ENCODE results near the gene TCTN2.

TCTN2 gene

GRCh38 chr12:123696646-123697045 is 25.7 kb downstream of the TCTN2 start:
- DNase-seq = no peak
- H3K4me1 ChIP-seq = no peaks in the 10 kb centered on the region
- TF ChIP-seq CTCF (IDR thresholded peaks at IDR 0.05; ENCODE audit: low read depth, low read length) = no peak
- no peak overlapping the region for H3K4me3 ChIP-seq (ENCODE audit: low read depth, low read length)
- no peaks in the 10 kb centered on the region for H3K27me3 ChIP-seq
- no peaks in the 10 kb centered on the region for H3K9me3 ChIP-seq
- H3K36me3 ChIP-seq = no peaks in the 10 kb centered on the region

GRCh38 chr12:123705935-123706334 is 35.0 kb downstream of the TCTN2 start:
- Histone ChIP-seq H3K4me3 (ENCODE audit: low read depth, low read length) (no peak overlapping the region), H3K27me3 (no peaks in the 10 kb centered on the region), H3K4me1 (no peaks in the 10 kb centered on the region), H3K9me3 (no peaks in the 10 kb centered on the region), H3K36me3 (peaks cover 3% of the 10 kb centered on the region)
- no peak for TF ChIP-seq CTCF (IDR thresholded peaks at IDR 0.05; ENCODE audit: low read depth, low read length)
- peak; percentile 65 for DNase-seq

DNA sequence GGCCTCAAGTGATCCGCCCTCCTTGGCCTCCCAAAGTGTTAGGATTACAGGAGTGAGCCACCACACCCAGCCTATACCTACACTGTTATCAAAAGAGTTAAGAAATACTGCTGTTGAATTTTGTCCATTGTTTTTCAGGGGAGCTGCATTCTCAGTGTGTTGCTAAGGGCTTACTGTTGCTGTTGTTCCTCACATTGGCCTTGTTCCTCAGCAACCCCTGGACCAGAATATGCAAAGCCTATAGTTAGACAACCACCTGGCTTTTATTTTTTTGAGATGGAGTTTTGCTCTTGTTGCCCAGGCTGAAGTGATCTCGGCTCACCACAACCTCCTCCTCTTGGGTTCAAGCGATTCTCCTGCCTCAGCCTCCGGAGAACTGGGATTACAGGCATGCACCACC is 36.6 kb downstream of the TCTN2 start:
- Histone ChIP-seq H3K9me3 (no peaks in the 10 kb centered on the region), H3K4me3 (ENCODE audit: low read depth, low read length) (no peak overlapping the region), H3K27me3 (no peaks in the 10 kb centered on the region), H3K4me1 (no peaks in the 10 kb centered on the region), H3K36me3 (peaks cover 5% of the 10 kb centered on the region)
- TF ChIP-seq CTCF (IDR thresholded peaks at IDR 0.05; ENCODE audit: low read depth, low read length) = no peak
- no peak for DNase-seq

DNA sequence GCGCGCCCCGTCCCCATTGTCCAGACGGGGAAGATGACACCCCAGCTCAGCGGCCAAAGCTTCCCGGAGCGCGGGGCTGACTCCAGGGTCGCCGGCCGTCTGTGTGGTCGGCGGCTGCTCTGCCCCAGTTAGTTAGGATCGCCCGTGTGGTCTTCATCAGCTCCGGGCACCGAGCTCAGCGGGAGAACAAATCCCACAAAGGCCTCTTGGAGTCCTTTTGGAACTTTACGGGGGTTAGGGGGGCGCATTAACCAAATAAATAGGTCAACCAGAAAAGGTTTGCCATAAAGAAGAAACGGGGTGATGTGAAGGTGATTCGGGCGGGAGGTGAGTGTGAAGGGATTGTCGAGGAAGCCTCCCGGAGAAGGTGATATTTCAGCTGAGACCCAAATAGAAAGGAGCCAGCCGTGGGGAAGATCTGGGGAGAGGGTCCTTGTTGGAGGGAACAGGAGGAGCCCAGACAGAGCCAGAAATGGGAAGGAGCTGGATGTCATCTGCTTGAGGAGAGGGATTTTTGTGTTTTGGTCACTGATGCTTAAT is 41.9 kb downstream of the TCTN2 start:
- H3K4me3 ChIP-seq (ENCODE audit: low read depth, low read length) = peak overlapping the region; percentile 86
- no peaks in the 10 kb centered on the region for H3K9me3 ChIP-seq
- peaks cover 4% of the 10 kb centered on the region; the same call in 1 of the 2 replicates for H3K36me3 ChIP-seq
- peaks cover 5% of the 10 kb centered on the region; the same call in 1 of the 2 replicates for H3K4me1 ChIP-seq
- TF ChIP-seq CTCF (IDR thresholded peaks at IDR 0.05; ENCODE audit: low read depth, low read length) = no peak
- no peaks in the 10 kb centered on the region for H3K27me3 ChIP-seq
- DNase-seq = no peak

- Histone ChIP-seq H3K4me3 (ENCODE audit: low read depth, low read length) (peak overlapping the region; percentile 86), H3K9me3 (no peaks in the 10 kb centered on the region), H3K4me1 (peaks cover 5% of the 10 kb centered on the region; the same call in 1 of the 2 replicates), H3K36me3 (peaks cover 4% of the 10 kb centered on the region; the same call in 1 of the 2 replicates), H3K27me3 (no peaks in the 10 kb centered on the region)
- TF ChIP-seq CTCF (IDR thresholded peaks at IDR 0.05; ENCODE audit: low read depth, low read length) = no peak
- no peak for DNase-seq
These were observed 42.5 kb downstream of the TCTN2 start for GRCh38 chr12:123713398-123713797.

- peak overlapping the region; percentile 86 for H3K4me3 ChIP-seq (ENCODE audit: low read depth, low read length)
- peaks cover 4% of the 10 kb centered on the region; the same call in 1 of the 2 replicates for H3K36me3 ChIP-seq
- no peak for DNase-seq
- H3K27me3 ChIP-seq = no peaks in the 10 kb centered on the region
- TF ChIP-seq CTCF (IDR thresholded peaks at IDR 0.05; ENCODE audit: low read depth, low read length) = no peak
- peaks cover 7% of the 10 kb centered on the region for H3K4me1 ChIP-seq
- no peaks in the 10 kb centered on the region for H3K9me3 ChIP-seq
These were observed 43.1 kb downstream of the TCTN2 start for GRCh38 chr12:123713823-123714585.

Measured in BE2C (cell line).